Neural cell (in vitro differentiated cells): ENCODE data around the gene FKBP1B. TPM values are rescaled to one million over a fixed set of nuclear protein-coding genes. Genes with fewer than 3 reads are reported as not detected.

Source experiments
- H2AFZ ChIP-seq: fragments of 200-600, 300-800 bp; sonication (generic), shearing (Covaris generic); 2 replicates; pipeline ENCODE4 v1.6.0; 2014; ENCODE audit warnings: low read depth, mild to moderate bottlenecking, antibody characterized with exemption, low read length, moderate library complexity
- H3F3A ChIP-seq: fragments of 200-600 bp; shearing (Covaris generic); 2 replicates; pipeline ENCODE4 v1.6.1; 2016; ENCODE audit warnings: mild to moderate bottlenecking, moderate library complexity, mixed read lengths, antibody characterized with exemption, low read length; ENCODE audit not compliant: insufficient read depth, poor library complexity, severe bottlenecking
- H3K27ac ChIP-seq: fragments of 200-600, 300-800 bp; sonication (generic), shearing (Covaris generic); 2 replicates; pipeline ENCODE4 v1.5.1; 2014; ENCODE audit warnings: mild to moderate bottlenecking, low read length, moderate library complexity
- H3K27me3 ChIP-seq: fragments of 300-800, 200-600 bp; sonication (generic), shearing (Covaris generic); 2 replicates; pipeline ENCODE4 v1.6.0; 2014; ENCODE audit warnings: mild to moderate bottlenecking, low read depth, low read length, moderate library complexity; ENCODE audit not compliant: insufficient read depth
- H3K36me3 ChIP-seq: fragments of 300-800, 200-600 bp; sonication (generic), shearing (Covaris generic); 2 replicates; pipeline ENCODE4 v1.5.1; 2014; ENCODE audit warnings: mild to moderate bottlenecking, antibody characterized with exemption, low read length, moderate library complexity; ENCODE audit not compliant: insufficient read depth
- H3K4me2 ChIP-seq: fragments of 300-800, 200-600 bp; sonication (generic), shearing (Covaris generic); 2 replicates; pipeline ENCODE4 v1.6.0; 2014; ENCODE audit warnings: mild to moderate bottlenecking, low read length
- H3K4me3 ChIP-seq: fragments of 300-800, 200-600 bp; sonication (generic), shearing (Covaris generic); 2 replicates; pipeline ENCODE4 v1.5.1; 2014; ENCODE audit warnings: mild to moderate bottlenecking, low read length, moderate library complexity
- H3K79me2 ChIP-seq: fragments of 200-600 bp; shearing (Covaris generic); replicated peaks from 2 replicates; pipeline ENCODE4 v1.6.0; 2014; ENCODE audit warnings: mild to moderate bottlenecking, low read length, moderate library complexity; ENCODE audit not compliant: insufficient read depth
- H3K9ac ChIP-seq: fragments of 300-800, 200-600 bp; sonication (generic), shearing (Covaris generic); 2 replicates; pipeline ENCODE4 v1.6.1; 2016; ENCODE audit warnings: mild to moderate bottlenecking, low read length, mixed read lengths
- H3K9me2 ChIP-seq: fragments of 200-600 bp; shearing (Covaris generic); 2 replicates; pipeline ENCODE4 v1.6.1; 2016; ENCODE audit warnings: mild to moderate bottlenecking, low read length, mixed read lengths; ENCODE audit not compliant: insufficient read depth
- H3K9me3 ChIP-seq: fragments of 200-600, 300-800 bp; sonication (generic), shearing (Covaris generic); 2 replicates; pipeline ENCODE4 v1.6.1; 2016; ENCODE audit warnings: mild to moderate bottlenecking, mixed run types, low read length, moderate library complexity, mixed read lengths
- H4K20me1 ChIP-seq: fragments of 200-600 bp; shearing (Covaris generic); 2 replicates; pipeline ENCODE4 v1.6.1; 2016; ENCODE audit warnings: mild to moderate bottlenecking, mixed run types; ENCODE audit not compliant: insufficient read depth
- CTCF ChIP-seq: fragments of 450-650 bp; IDR thresholded peaks from 2 replicates; pipeline ENCODE4 v1.5.1; 2014; ENCODE audit warnings: antibody characterized with exemption, mild to moderate bottlenecking, moderate library complexity; ENCODE audit not compliant: poor library complexity, severe bottlenecking
- EP300 ChIP-seq: fragments of 450-650 bp; conservative IDR thresholded peaks from 2 replicates; pipeline ENCODE4 v1.6.1; 2014; ENCODE audit warnings: antibody characterized with exemption, mild to moderate bottlenecking, moderate library complexity; ENCODE audit not compliant: poor library complexity, severe bottlenecking
- EZH2 ChIP-seq: fragments of 200-600, 300-800 bp; shearing (Covaris generic), sonication (generic); IDR thresholded peaks from 2 replicates; pipeline ENCODE4 v1.6.1; 2014; ENCODE audit warnings: antibody characterized with exemption, low read length, borderline replicate concordance, mild to moderate bottlenecking; ENCODE audit not compliant: insufficient read depth, poor library complexity, severe bottlenecking
- MXI1 ChIP-seq: fragments of 450-650 bp; conservative IDR thresholded peaks from 2 replicates; pipeline ENCODE4 v1.6.1; 2014; ENCODE audit warnings: antibody characterized with exemption, mild to moderate bottlenecking; ENCODE audit not compliant: poor library complexity, severe bottlenecking
- POLR2AphosphoS5 ChIP-seq: IDR thresholded peaks from 2 replicates; pipeline ENCODE4 v1.6.1; 2012
- RAD21 ChIP-seq: fragments of 450-650 bp; conservative IDR thresholded peaks from 2 replicates; pipeline ENCODE4 v1.6.1; 2014; ENCODE audit warnings: antibody characterized with exemption, mild to moderate bottlenecking, moderate library complexity
- SMC3 ChIP-seq: fragments of 450-650 bp; conservative IDR thresholded peaks from 2 replicates; pipeline ENCODE4 v1.6.1; 2014; ENCODE audit warnings: antibody characterized with exemption, mild to moderate bottlenecking, moderate library complexity; ENCODE audit not compliant: poor library complexity
- TAF1 ChIP-seq: IDR thresholded peaks from 2 replicates; pipeline ENCODE4 v1.6.1; 2012; ENCODE audit warnings: low read depth
- polyA plus RNA-seq: library from polyadenylated mRNA; depleted of rRNA; stranded (reverse); fragments of >200 nt; gene quantifications from 2 replicates; pipeline ENCODE4 v1.2.3, GENCODE V29; 2014
- TF ChIP-seq, protein P1 (sequence below): IDR thresholded peaks from 2 replicates; pipeline ENCODE4 v1.6.1; 2012; ENCODE audit warnings: borderline replicate concordance

Gene FKBP1B
- polyA plus RNA-seq, 1 donor from 2014 or later: 154 TPM

- Histone ChIP-seq H4K20me1 (no peaks in the 10 kb centered on the region), H3K9me2 (no peaks in the 10 kb centered on the region), H3K27me3 (peaks cover 8% of the 10 kb centered on the region), H3K27ac (no peak within 1 kb of the TSS), H3K9me3 (no peaks in the 10 kb centered on the region), H3K4me2 (no peak within 1 kb of the TSS), H3K36me3 (no peaks in the 10 kb centered on the region), H3F3A (no peaks in the 10 kb centered on the region), H3K4me3 (no peak within 1 kb of the TSS), H2AFZ (no peak within 1 kb of the TSS), H3K79me2 (no peaks in the 10 kb centered on the region), H3K9ac (no peak within 1 kb of the TSS)
- no peak for TF ChIP-seq EZH2
- no peak for TF ChIP-seq SMC3
- TF ChIP-seq TAF1: no peak
- no peak for TF ChIP-seq EP300
- TF ChIP-seq, protein P1, sequence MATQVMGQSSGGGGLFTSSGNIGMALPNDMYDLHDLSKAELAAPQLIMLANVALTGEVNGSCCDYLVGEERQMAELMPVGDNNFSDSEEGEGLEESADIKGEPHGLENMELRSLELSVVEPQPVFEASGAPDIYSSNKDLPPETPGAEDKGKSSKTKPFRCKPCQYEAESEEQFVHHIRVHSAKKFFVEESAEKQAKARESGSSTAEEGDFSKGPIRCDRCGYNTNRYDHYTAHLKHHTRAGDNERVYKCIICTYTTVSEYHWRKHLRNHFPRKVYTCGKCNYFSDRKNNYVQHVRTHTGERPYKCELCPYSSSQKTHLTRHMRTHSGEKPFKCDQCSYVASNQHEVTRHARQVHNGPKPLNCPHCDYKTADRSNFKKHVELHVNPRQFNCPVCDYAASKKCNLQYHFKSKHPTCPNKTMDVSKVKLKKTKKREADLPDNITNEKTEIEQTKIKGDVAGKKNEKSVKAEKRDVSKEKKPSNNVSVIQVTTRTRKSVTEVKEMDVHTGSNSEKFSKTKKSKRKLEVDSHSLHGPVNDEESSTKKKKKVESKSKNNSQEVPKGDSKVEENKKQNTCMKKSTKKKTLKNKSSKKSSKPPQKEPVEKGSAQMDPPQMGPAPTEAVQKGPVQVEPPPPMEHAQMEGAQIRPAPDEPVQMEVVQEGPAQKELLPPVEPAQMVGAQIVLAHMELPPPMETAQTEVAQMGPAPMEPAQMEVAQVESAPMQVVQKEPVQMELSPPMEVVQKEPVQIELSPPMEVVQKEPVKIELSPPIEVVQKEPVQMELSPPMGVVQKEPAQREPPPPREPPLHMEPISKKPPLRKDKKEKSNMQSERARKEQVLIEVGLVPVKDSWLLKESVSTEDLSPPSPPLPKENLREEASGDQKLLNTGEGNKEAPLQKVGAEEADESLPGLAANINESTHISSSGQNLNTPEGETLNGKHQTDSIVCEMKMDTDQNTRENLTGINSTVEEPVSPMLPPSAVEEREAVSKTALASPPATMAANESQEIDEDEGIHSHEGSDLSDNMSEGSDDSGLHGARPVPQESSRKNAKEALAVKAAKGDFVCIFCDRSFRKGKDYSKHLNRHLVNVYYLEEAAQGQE: no peak
- TF ChIP-seq RAD21: no peak
- TF ChIP-seq CTCF: no peak
- no peak for TF ChIP-seq POLR2AphosphoS5
- no peak for TF ChIP-seq MXI1
Observed at GRCh38 chr2:24009680-24010476, 39.7 kb upstream of the FKBP1B start, which contains the start of gene MFSD2B. Gene MFSD2B, plus strand, starts transcription at chr2:24010085. Its CDS starts 12 bp downstream, at chr2:24010097.

DNA sequence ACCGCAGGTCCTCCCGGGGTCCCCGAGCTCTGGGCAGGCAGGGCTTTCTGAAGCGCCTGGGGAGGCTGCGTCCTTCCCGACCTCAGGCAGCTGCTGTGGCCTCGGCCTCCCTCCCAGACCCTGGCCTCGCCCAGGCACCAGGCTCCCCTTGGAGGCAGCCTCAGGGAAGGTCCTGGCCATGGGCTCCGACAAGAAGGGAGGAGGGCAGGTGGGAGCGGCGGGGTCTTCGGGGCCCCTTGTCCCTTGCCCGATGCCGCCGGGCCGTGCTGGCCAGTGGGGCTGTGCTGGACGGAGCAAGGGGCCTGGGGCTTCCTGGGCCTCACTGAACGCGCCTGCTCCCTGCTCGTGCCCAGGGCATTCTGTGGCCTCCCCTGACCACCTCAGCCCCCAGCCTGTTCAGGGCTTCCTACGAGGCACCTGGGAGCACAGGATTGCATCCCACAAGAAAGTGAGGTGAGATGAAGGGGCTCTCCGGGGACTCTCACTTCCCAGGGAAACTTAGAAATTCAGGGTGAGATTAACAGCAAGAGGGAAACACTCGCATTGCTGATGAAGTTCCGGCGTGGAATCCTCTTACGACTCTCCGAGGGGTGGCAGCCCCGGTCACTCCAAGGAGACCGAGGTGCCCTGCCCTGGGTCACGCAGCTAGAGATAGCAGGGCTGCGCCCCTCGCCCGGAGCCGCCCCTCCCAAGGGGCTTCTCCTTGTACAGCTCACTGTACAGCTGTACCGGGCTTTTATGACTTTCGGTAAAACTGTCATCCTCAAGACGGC is 38.9 kb upstream of the FKBP1B start:
- Histone ChIP-seq H3K9ac (no peak overlapping the region), H3K27me3 (peaks cover 8% of the 10 kb centered on the region), H3K79me2 (no peaks in the 10 kb centered on the region), H3K9me2 (no peaks in the 10 kb centered on the region), H3K27ac (no peak overlapping the region), H3K9me3 (no peaks in the 10 kb centered on the region), H4K20me1 (no peaks in the 10 kb centered on the region), H3F3A (no peaks in the 10 kb centered on the region), H3K36me3 (no peaks in the 10 kb centered on the region), H2AFZ (no peak overlapping the region), H3K4me3 (no peak overlapping the region), H3K4me2 (no peak overlapping the region)
- TF ChIP-seq, protein P1: no peak
- TF ChIP-seq MXI1 (no peak), SMC3 (no peak), POLR2AphosphoS5 (no peak), RAD21 (no peak), EZH2 (no peak), EP300 (no peak), TAF1 (no peak), CTCF (no peak)
